CD4-positive, alpha-beta T cell treated with Interleukin-2 at 100 ng/mL for 4 hours (primary cell): Measurements from ENCODE around the gene UTP3.
"Not testable (repeated sequence)": the region's sequence is repeated elsewhere in the genome, so short reads cannot be mapped to it uniquely, and the experiment has no call there.

Experiments used
- DNase-seq: peaks from one replicate; pipeline ENCODE4 v3.0.0-alpha.2; 2020; ENCODE audit warnings: low spot score

UTP3 gene, protein sequence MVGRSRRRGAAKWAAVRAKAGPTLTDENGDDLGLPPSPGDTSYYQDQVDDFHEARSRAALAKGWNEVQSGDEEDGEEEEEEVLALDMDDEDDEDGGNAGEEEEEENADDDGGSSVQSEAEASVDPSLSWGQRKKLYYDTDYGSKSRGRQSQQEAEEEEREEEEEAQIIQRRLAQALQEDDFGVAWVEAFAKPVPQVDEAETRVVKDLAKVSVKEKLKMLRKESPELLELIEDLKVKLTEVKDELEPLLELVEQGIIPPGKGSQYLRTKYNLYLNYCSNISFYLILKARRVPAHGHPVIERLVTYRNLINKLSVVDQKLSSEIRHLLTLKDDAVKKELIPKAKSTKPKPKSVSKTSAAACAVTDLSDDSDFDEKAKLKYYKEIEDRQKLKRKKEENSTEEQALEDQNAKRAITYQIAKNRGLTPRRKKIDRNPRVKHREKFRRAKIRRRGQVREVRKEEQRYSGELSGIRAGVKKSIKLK

GRCh38 chr4:70687821-70688794 lies at the start of gene UTP3:
Gene UTP3 (plus strand): TSS chr4:70688532. CDS start chr4:70688678, 146 bp downstream.
- peak; percentile 96 for DNase-seq

DNA sequence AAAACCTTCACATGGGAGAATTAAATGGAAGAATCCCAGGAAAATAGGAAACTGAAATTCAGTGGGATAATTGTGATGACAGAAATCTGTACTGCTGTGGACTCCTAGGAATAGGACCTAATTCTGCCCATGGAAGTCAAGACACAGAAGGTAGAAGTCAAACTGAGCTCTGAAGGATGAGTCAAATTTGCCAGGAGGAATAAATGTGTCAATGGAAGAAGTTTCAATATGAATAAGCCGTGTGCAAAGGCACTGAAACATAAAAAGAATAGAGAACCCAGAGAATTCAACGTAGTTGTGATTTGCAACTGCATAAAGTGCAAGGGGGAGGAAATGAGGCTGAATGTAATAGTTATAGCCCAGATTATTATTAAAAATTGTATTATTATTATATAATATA lies 48.1 kb upstream of the UTP3 start:
- DNase-seq: no peak

DNA sequence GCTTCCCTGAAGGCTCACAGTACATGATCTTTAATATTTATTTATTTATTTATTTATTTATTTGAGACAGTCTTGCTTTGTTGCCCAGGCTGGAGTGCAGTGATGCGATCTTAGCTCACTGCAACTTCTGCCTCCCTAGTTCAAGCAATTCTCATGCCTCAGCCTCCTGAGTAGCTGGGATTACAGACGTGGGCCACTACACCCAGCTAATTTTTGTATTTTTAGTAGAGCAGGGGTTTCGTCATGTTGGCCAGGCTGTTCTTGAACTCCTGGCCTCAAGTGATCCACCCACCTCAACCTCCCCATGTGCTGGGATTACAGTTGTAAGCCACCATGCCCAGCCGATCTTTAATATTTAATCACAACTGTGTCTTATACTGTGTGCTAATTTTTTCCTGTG lies 37.6 kb upstream of the UTP3 start:
- DNase-seq: not testable (repeated sequence)

GRCh38 chr4:70651864-70652506 lies 36.3 kb upstream of the UTP3 start:
- DNase-seq: peak; percentile 48

- DNase-seq: no peak
Measured at GRCh38 chr4:70654605-70655011, 33.7 kb upstream of the UTP3 start.

DNA sequence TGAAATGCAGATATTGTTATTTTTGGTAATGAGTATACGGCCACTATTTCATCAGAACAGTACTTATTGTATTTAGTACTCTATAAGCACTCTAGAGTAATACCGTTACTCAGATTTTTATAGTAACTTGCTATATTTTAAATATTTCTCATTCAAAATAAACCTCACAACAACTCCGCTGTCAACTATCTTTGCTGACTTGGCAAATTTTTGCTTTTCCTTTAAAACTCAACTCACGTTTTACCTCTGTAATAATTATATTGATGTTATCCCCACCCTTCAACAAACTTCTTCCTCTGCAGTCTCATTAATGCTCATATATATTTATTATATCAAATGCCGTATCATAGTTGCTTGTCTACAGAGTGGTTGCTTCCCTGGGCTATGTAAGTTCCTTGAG lies 31.0 kb upstream of the UTP3 start:
- no peak for DNase-seq

- DNase-seq: no peak
Measured at GRCh38 chr4:70658418-70658817, 29.9 kb upstream of the UTP3 start.

GRCh38 chr4:70660106-70660505 lies 28.2 kb upstream of the UTP3 start:
- no peak for DNase-seq

- not testable (repeated sequence) for DNase-seq
Measured at GRCh38 chr4:70661309-70661922, 26.9 kb upstream of the UTP3 start.

GRCh38 chr4:70666369-70666768 lies 22.0 kb upstream of the UTP3 start, which contains the start of gene JCHAIN:
Gene JCHAIN (minus strand): TSS chr4:70666508. CDS start chr4:70666490, 18 bp downstream.
- no peak for DNase-seq

DNA sequence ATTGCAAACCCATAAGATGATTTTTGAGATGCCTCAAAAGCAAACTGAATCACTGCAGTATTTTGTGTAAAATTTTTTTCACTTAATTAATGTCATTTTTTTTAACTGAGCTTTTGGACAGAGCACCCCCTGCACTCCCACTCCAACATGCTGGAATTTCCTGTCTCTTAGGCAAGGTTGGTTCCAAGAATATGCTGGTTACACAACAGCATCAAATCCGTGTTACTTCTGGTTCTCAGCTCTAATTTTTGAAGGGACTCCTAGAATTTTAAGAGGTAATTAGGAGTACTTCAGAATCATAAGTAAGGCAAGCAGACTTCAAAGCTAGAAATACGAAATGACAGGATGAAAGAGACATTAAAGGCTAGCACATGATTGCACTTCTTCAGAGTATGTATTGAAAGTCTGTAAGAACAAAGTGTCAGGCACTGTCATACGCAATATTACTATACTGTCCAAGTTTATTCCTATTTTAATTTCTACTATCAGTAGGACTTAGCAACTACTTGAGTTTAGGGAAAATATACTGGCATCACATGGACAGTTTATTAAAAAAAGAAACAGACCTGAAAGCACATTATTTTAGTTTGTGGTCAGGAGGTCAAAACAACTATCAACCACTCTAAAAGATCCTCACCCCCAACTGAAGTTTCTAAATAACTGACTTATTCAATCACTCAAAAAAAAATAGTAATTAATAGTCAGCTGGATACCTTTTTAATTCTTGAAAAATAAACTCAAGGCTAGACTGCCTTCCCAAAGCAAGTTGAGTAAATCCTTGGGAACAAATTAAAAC lies 20.4 kb upstream of the UTP3 start:
- DNase-seq: no peak

GRCh38 chr4:70670332-70671014 lies 17.9 kb upstream of the UTP3 start:
- no peak for DNase-seq

- DNase-seq: no peak
Measured at GRCh38 chr4:70671091-70671490, 17.2 kb upstream of the UTP3 start.

DNA sequence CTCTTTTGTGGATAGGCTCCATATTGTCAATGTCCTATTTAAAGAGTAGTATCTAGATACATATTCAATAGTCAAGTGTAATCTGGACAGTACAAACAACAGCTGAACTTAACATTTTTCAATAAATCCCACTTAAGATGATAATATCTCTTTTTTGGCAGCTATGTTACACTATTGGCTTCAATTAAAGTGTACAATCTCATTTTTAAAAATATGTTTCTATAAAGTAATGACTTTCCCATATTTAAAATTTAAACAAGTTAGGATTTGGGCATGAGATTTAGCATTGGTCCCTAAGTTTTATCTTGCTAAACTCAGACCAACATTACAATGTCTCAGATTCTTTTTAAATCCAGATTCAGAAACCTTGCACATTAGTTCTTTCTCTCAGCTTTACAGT lies 14.1 kb upstream of the UTP3 start:
- no peak for DNase-seq

GRCh38 chr4:70674731-70675130 lies 13.6 kb upstream of the UTP3 start:
- DNase-seq: no peak

DNA sequence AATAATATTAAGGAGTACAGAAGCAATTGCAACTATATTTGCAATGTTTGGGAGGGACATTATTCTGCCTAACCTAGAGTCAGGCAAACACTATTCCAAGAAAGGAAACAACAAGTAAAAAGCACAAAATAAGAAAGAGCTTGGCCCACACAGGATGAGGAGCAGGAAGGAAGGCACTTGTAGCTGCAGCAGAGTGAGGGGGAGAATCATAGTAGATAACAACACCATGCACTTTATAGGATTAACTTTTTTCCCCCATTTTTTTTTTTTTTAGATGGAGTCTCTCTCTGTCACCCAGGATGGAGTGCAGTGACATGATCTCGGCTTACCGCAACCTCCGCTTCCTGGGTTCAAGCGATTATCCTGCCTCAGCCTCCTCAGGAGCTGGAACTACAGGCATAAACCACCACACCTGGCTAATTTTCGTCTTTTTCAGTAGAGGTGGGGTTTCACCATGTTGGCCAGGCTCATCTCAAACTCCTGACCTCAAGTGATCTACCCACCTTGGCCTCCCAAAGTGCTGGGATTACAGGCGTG lies 11.7 kb upstream of the UTP3 start:
- no peak for DNase-seq

- peak; percentile 17 for DNase-seq
Measured at GRCh38 chr4:70678383-70678999, 9.8 kb upstream of the UTP3 start.

DNA sequence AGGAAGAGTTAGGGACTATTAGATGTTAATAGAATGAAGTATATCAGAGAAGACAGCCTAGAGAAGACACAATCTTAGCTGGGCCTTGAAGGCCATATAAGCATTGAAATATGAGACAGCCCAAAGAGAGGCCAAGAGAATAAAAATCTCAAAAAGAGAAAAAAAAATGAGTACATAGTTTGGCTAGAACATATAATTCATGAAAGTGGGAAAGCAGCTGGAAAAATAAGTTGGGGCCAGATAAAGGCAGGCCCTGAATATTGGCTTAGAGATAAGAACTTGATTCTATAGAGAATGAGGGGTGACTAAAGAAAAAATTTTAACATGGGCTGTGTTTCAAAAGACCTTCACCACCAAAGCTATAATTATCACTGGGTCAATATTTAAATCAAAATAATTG lies 7.4 kb upstream of the UTP3 start:
- no peak for DNase-seq

DNA sequence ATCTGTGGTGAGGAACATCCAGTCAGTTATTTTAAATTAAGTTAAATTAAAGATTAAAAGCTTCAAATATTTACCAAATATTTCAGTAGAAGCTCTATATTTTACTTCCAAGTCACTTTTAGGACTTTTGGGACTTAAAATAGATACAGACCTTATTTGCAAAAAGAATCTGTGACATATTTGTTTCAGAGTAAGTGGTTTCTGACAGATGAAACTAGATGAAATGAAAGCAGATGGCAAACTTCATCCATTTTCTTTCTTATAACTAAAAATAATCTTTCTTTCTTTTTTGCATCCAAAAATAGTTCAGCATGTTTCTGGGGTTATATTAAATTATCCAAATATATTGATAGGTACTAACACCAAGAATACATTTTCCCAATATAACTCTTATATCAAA lies 6.6 kb upstream of the UTP3 start:
- DNase-seq: no peak

- DNase-seq: not testable (repeated sequence)
Measured at GRCh38 chr4:70682142-70682541, 6.2 kb upstream of the UTP3 start.
